PFSK-1 (cell line): ENCODE data around the gene MYDGF.

Experiments used
- FOXP2 ChIP-seq: optimal IDR thresholded peaks from 2 replicates; pipeline ENCODE3; 2011; ENCODE audit warnings: borderline replicate concordance, control low read depth, inconsistent platforms; ENCODE audit not compliant: insufficient read depth; ENCODE audit errors: extremely low read length, extremely low read depth
- POLR2AphosphoS5 ChIP-seq: IDR thresholded peaks from 2 replicates; pipeline ENCODE4 v1.6.1; 2012; ENCODE audit warnings: low read depth, mild to moderate bottlenecking, control low read depth, low read length, moderate library complexity
- SIN3A ChIP-seq: IDR thresholded peaks from 2 replicates; pipeline ENCODE4 v1.6.1; 2012; ENCODE audit warnings: mild to moderate bottlenecking, low read length, moderate library complexity, borderline replicate concordance; ENCODE audit not compliant: insufficient read depth
- TAF1 ChIP-seq: IDR thresholded peaks from 2 replicates; pipeline ENCODE4 v1.6.1; 2012; ENCODE audit warnings: low read length, control low read depth, borderline replicate concordance; ENCODE audit not compliant: insufficient read depth
- TF ChIP-seq, protein P1 (sequence below), 2 experiments: IDR thresholded peaks; 2 replicates each; pipeline versions ENCODE4 v1.6.1 to v1.8.0; 2011 to 2012; ENCODE audit warnings: low read depth in 2 of 2, low read length in 2 of 2, control low read depth in 1 of 2, inconsistent platforms in 1 of 2, mild to moderate bottlenecking in 1 of 2, moderate library complexity in 1 of 2; ENCODE audit not compliant: insufficient read depth in 1 of 2

Gene MYDGF

GRCh38 chr19:4653793-4654436 is 16.2 kb downstream of the MYDGF start:
- TF ChIP-seq SIN3A (no peak), FOXP2 (no peak), POLR2AphosphoS5 (no peak), TAF1 (no peak)
- TF ChIP-seq, protein P1, sequence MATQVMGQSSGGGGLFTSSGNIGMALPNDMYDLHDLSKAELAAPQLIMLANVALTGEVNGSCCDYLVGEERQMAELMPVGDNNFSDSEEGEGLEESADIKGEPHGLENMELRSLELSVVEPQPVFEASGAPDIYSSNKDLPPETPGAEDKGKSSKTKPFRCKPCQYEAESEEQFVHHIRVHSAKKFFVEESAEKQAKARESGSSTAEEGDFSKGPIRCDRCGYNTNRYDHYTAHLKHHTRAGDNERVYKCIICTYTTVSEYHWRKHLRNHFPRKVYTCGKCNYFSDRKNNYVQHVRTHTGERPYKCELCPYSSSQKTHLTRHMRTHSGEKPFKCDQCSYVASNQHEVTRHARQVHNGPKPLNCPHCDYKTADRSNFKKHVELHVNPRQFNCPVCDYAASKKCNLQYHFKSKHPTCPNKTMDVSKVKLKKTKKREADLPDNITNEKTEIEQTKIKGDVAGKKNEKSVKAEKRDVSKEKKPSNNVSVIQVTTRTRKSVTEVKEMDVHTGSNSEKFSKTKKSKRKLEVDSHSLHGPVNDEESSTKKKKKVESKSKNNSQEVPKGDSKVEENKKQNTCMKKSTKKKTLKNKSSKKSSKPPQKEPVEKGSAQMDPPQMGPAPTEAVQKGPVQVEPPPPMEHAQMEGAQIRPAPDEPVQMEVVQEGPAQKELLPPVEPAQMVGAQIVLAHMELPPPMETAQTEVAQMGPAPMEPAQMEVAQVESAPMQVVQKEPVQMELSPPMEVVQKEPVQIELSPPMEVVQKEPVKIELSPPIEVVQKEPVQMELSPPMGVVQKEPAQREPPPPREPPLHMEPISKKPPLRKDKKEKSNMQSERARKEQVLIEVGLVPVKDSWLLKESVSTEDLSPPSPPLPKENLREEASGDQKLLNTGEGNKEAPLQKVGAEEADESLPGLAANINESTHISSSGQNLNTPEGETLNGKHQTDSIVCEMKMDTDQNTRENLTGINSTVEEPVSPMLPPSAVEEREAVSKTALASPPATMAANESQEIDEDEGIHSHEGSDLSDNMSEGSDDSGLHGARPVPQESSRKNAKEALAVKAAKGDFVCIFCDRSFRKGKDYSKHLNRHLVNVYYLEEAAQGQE (IDR thresholded peaks at IDR 0.05; ENCODE audit: insufficient read depth in 1 of 2, low read depth in 2 of 2, low read length in 2 of 2): no peak

DNA sequence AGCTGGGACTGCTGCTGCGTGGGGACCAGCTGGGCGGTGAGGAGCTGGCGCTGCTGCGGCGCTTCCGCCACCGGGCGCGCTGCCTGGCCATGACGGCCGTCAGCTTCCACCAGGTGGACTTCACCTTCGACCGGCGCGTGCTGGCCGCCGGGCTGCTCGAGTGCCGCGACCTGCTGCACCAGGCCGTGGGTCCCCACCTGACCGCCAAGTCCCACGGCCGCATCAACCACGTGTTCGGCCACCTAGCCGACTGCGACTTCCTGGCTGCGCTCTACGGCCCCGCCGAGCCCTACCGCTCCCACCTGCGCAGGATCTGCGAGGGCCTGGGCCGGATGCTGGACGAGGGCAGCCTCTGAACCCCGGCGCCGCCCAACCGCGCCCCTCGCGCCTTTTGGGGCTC is 18.1 kb downstream of the MYDGF start:
- TF ChIP-seq SIN3A (no peak), TAF1 (no peak), FOXP2 (no peak), POLR2AphosphoS5 (no peak)
- TF ChIP-seq, protein P1 (IDR thresholded peaks at IDR 0.05; ENCODE audit: insufficient read depth in 1 of 2, low read depth in 2 of 2, low read length in 2 of 2): no peak

- TF ChIP-seq SIN3A (no peak), POLR2AphosphoS5 (no peak), TAF1 (no peak), FOXP2 (no peak)
- TF ChIP-seq, protein P1 (IDR thresholded peaks at IDR 0.05; ENCODE audit: insufficient read depth in 1 of 2, low read depth in 2 of 2, low read length in 2 of 2): no peak
These were observed 20.0 kb downstream of the MYDGF start for GRCh38 chr19:4650159-4650558.

DNA sequence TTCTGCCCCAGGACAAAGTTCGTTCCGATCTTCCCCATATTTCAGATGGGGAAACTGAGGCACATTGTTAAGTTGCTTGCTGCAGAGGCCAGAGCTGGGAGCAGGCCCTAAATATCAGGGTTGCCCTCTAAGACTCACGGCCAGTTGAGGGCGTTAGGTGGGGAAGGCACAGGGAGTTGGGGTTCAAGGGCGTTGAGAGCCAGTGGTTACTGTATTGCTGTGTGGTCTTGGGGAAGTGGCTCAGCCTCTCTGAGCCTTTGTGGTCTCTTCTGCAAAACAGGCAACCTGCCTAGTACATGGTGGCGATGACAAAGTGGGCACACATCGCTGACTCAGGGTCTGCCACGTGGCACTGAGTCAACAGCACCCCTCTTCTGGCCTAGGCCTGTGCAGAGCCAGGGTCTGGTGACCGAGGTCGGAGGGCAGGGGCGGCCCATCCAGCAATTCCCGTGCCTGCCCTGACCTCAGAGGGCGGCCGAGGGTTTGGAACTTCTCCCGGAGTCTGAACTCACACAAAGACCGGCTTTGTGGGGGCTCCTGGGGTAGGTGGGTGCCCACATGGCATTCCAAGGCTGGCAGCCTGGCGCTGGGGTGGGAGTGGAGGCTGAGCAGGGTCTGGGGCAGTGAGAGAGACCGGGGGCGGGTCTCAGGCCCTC is 20.6 kb downstream of the MYDGF start:
- TF ChIP-seq, protein P1 (IDR thresholded peaks at IDR 0.05; ENCODE audit: insufficient read depth in 1 of 2, low read depth in 2 of 2, low read length in 2 of 2): no peak
- TF ChIP-seq FOXP2 (no peak), TAF1 (no peak)
